ENCODE measurements around the gene PRRG4. TPM values are rescaled to one million over a fixed set of nuclear protein-coding genes. Genes with fewer than 3 reads are reported as not detected.

PRRG4 gene
- total RNA-seq, 1 experiment from 2014 or later = 0.87 TPM

GRCh38 chr11:32830413-32830738, 649 bp downstream of the PRRG4 start (continued):
- TF ChIP-seq, protein P1, sequence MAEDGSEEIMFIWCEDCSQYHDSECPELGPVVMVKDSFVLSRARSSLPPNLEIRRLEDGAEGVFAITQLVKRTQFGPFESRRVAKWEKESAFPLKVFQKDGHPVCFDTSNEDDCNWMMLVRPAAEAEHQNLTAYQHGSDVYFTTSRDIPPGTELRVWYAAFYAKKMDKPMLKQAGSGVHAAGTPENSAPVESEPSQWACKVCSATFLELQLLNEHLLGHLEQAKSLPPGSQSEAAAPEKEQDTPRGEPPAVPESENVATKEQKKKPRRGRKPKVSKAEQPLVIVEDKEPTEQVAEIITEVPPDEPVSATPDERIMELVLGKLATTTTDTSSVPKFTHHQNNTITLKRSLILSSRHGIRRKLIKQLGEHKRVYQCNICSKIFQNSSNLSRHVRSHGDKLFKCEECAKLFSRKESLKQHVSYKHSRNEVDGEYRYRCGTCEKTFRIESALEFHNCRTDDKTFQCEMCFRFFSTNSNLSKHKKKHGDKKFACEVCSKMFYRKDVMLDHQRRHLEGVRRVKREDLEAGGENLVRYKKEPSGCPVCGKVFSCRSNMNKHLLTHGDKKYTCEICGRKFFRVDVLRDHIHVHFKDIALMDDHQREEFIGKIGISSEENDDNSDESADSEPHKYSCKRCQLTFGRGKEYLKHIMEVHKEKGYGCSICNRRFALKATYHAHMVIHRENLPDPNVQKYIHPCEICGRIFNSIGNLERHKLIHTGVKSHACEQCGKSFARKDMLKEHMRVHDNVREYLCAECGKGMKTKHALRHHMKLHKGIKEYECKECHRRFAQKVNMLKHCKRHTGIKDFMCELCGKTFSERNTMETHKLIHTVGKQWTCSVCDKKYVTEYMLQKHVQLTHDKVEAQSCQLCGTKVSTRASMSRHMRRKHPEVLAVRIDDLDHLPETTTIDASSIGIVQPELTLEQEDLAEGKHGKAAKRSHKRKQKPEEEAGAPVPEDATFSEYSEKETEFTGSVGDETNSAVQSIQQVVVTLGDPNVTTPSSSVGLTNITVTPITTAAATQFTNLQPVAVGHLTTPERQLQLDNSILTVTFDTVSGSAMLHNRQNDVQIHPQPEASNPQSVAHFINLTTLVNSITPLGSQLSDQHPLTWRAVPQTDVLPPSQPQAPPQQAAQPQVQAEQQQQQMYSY (CRISPR knock-in tag; IDR thresholded peaks at IDR 0.05) = no peak
- no peak for TF ChIP-seq EMX1 (CRISPR knock-in tag; IDR thresholded peaks at IDR 0.05)

- ATAC-seq (no peak), DNase-seq (ENCODE audit: low spot score) (no peak)
- H3K4me1 Mint-ChIP-seq = peaks cover 22% of the 10 kb centered on the region
- TF ChIP-seq CREB1 (CRISPR knock-in tag; IDR thresholded peaks at IDR 0.05) (no peak), E2F5 (CRISPR knock-in tag; IDR thresholded peaks at IDR 0.05) (no peak)
- TF ChIP-seq, protein P2, sequence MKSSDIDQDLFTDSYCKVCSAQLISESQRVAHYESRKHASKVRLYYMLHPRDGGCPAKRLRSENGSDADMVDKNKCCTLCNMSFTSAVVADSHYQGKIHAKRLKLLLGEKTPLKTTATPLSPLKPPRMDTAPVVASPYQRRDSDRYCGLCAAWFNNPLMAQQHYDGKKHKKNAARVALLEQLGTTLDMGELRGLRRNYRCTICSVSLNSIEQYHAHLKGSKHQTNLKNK (CRISPR knock-in tag; IDR thresholded peaks at IDR 0.05) = no peak
- TF ChIP-seq, protein P3, sequence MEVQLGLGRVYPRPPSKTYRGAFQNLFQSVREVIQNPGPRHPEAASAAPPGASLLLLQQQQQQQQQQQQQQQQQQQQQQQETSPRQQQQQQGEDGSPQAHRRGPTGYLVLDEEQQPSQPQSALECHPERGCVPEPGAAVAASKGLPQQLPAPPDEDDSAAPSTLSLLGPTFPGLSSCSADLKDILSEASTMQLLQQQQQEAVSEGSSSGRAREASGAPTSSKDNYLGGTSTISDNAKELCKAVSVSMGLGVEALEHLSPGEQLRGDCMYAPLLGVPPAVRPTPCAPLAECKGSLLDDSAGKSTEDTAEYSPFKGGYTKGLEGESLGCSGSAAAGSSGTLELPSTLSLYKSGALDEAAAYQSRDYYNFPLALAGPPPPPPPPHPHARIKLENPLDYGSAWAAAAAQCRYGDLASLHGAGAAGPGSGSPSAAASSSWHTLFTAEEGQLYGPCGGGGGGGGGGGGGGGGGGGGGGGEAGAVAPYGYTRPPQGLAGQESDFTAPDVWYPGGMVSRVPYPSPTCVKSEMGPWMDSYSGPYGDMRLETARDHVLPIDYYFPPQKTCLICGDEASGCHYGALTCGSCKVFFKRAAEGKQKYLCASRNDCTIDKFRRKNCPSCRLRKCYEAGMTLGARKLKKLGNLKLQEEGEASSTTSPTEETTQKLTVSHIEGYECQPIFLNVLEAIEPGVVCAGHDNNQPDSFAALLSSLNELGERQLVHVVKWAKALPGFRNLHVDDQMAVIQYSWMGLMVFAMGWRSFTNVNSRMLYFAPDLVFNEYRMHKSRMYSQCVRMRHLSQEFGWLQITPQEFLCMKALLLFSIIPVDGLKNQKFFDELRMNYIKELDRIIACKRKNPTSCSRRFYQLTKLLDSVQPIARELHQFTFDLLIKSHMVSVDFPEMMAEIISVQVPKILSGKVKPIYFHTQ (CRISPR knock-in tag; IDR thresholded peaks at IDR 0.05) = no peak
- H3K4me3 Mint-ChIP-seq = peak overlapping the region; percentile 64
- CTCF ChIA-PET = interaction anchor here (0.7 to 1.3 kb wide), 3 partner anchors 10 to 22 kb away, joined by 3 read pairs; no protein-coding TSS in a partner anchor
- POLR2A ChIA-PET = no interaction called here
- peaks cover 37% of the 10 kb centered on the region for H3K27me3 Mint-ChIP-seq (ENCODE audit: low read depth)
- H3K27ac Mint-ChIP-seq = no peak overlapping the region
- H3K36me3 Mint-ChIP-seq = no peaks in the 10 kb centered on the region; the same call in 1 of the 2 replicates
- H3K9me3 Mint-ChIP-seq = no peaks in the 10 kb centered on the region
Measured at GRCh38 chr11:32830796-32831195, 1.1 kb downstream of the PRRG4 start.

- no peak for ATAC-seq
- no peaks in the 10 kb centered on the region for H3K9me3 Mint-ChIP-seq
- TF ChIP-seq SMAD4 (CRISPR knock-in tag; IDR thresholded peaks at IDR 0.05) (no peak), SMAD3 (CRISPR knock-in tag; IDR thresholded peaks at IDR 0.05; ENCODE audit: borderline replicate concordance) (no peak), ZNF416 (CRISPR knock-in tag; IDR thresholded peaks at IDR 0.05) (no peak), PRRX2 (CRISPR knock-in tag; IDR thresholded peaks at IDR 0.05) (no peak), ZNF263 (CRISPR knock-in tag; IDR thresholded peaks at IDR 0.05; ENCODE audit: low read depth) (no peak), ZNF671 (CRISPR knock-in tag; IDR thresholded peaks at IDR 0.05) (no peak), USF1 (CRISPR knock-in tag; IDR thresholded peaks at IDR 0.05) (no peak)
- TF ChIP-seq, protein P4, sequence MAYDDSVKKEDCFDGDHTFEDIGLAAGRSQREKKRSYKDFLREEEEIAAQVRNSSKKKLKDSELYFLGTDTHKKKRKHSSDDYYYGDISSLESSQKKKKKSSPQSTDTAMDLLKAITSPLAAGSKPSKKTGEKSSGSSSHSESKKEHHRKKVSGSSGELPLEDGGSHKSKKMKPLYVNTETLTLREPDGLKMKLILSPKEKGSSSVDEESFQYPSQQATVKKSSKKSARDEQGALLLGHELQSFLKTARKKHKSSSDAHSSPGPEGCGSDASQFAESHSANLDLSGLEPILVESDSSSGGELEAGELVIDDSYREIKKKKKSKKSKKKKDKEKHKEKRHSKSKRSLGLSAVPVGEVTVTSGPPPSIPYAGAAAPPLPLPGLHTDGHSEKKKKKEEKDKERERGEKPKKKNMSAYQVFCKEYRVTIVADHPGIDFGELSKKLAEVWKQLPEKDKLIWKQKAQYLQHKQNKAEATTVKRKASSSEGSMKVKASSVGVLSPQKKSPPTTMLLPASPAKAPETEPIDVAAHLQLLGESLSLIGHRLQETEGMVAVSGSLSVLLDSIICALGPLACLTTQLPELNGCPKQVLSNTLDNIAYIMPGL (CRISPR knock-in tag; IDR thresholded peaks at IDR 0.05) = no peak
- ChIA-PET CTCF (interaction anchor here (0.9 kb wide), 1 partner anchor 22 kb away, joined by 3 read pairs; no protein-coding TSS in a partner anchor), POLR2A (no interaction called here)
- no peak overlapping the region; the same call in 1 of the 2 replicates for H3K27ac Mint-ChIP-seq
- H3K27me3 Mint-ChIP-seq (ENCODE audit: low read depth) = peaks cover 37% of the 10 kb centered on the region
- peaks cover 22% of the 10 kb centered on the region for H3K4me1 Mint-ChIP-seq
- no peak for DNase-seq (ENCODE audit: low spot score)
- no peaks in the 10 kb centered on the region; the same call in 1 of the 2 replicates for H3K36me3 Mint-ChIP-seq
- H3K4me3 Mint-ChIP-seq = 0 out of 2 replicates have a peak overlapping the region, but pooled peaks have one; percentile 1
Measured at GRCh38 chr11:32831221-32831620, 1.5 kb downstream of the PRRG4 start.
